Activated naive CD4-positive, alpha-beta T cell (primary cell): ENCODE data around the gene G6PD.
A peak's percentile ranks its signal among the peaks of the same experiment; 100 is the strongest.
"Not testable (repeated sequence)": the region's sequence is repeated elsewhere in the genome, so short reads cannot be mapped to it uniquely, and the experiment has no call there.

Experiments used
- DNase-seq, 4 experiments: peaks; one replicate each; lab custom pipeline; 2025; lab: John Stamatoyannopoulos, UW

Gene G6PD

DNA sequence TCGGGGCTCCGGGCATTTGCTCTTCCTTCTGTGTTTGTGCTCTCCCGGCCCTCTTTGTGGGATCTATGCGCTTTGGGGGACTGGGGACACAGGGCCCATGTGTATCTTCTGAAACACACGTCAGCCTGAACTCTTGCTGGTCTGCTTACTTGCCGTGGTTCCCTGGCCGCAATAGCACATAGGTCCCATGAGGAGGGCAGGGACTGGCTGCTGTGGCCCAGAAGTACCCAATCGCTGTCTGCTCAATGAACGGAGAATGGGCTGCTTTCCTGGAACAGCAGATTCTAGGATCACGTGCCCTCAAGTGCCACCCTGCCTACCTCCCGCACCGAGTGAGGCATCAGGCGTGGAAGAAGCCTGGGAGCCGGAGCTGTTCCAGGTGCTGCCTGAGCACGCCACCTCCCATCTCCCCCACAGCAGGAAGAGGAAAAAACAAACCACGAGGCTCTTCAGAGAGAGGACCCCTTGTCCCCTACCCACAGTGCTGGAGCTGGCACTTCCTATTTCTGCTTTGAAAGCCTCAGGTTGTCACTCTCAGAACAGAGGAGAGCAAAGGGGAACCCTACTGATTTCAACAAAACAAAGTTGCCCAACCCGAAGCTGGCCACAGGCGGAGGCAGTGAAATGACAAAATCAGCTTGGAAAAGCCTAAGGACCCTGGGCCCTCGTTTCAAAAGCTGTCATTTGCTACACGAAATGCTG, 3.8 kb downstream of the G6PD start:
- DNase-seq = no peak

DNA sequence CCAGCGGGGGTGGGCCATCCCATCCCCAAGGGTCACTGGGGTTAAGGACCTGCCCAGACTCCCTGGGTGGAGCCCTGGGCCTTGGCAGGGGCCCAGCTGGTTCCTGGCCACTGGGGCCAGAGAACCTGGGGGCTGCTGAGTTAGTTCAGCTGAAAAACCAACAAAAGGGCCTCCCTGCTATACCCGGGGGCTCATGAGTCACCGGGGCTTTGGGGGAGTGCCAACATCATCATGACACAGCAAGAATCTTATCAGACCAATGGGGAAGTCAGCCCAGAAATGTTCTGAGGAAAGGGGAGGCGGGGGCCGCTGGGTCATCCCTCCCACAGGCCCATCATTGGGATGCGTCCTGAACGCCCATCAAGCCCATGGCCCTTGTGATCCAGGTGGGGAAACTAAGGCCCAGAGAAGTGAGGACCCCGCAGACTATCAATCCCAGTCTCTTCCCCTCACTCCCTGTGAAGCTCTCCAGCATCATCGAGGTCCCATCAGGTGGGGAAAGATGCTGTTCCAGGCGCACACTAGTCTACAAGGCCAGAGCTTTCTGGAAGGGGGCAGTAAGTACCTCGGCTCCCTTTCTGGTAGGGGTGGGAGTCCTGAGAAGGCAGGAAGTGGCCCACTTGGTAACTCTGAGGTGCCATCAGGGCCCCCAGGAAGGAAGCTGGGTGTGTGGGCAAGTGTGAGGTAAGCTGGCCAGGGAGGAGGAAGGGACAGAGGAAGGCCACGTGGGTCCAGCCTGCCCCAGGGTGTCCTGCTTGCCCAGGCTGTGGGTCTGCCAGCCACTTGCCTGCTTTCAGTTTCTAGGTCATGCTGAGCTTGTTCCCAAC, 4.5 kb downstream of the G6PD start:
- DNase-seq = no peak

DNA sequence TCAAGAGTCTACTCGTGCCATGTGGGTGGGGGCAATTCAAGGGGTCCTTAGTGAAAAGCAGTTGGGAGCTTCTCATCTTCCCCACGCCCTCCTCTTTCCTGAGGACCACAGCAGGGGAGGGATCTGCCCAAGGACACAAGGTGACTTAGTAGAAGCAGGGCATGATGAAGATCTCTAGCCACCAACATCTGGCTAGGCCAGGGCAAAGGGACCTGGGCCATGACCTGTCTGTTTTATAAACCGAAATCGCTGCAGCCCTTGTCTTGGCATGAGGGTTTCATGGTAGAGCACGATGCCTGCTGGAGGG, 5.1 kb downstream of the G6PD start:
- DNase-seq = no peak

DNA sequence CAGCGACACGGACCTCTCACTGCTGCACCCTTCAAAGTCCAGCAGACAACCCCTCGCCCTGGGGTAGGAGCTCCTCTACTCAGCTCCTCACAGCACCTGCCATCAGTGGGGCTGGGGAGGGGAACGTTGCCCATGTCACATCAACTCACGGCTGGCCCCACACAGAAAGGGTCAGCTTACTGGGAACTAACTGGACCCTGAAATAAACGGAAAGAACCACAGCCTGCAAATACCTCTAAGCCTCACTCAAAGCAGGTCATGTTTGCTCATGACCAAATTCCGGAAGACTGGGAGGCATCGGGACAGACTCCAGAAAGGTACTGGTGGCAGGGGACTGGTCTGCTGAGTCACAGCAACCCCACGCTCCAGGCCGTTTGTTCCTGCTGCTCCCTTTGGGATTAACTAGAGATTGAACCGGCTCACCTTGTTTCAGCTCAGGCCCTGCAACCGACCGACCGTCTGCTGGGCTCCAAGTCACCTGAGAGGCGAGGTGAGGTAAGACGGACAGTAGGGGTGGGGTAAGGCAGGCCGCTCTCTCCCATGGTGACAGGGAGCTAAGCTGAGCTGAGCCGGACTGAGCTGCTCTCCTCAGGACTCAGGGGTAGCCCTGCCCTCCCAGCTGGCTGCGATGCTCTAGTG, 5.6 kb downstream of the G6PD start:
- no peak for DNase-seq

DNA sequence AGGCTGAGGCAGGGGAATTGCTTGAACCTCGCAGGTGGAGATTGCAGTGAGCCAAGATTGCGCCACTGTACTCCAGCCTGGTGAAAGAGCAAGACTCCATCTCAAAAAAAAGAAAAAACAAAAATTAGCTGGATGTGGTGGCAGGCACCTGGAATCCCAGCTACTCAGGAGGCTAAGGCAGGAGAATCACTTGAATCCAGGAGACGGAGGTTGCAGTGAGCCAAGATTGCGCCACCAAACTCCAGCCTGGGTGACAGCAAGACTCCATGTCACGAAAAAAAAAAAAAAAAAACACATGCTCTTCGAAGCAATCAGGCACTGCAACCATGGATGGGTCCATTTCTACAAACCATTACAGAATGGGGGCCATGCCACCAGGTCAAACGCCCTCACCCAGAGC, 6.3 kb downstream of the G6PD start:
- DNase-seq = not testable (repeated sequence)

DNA sequence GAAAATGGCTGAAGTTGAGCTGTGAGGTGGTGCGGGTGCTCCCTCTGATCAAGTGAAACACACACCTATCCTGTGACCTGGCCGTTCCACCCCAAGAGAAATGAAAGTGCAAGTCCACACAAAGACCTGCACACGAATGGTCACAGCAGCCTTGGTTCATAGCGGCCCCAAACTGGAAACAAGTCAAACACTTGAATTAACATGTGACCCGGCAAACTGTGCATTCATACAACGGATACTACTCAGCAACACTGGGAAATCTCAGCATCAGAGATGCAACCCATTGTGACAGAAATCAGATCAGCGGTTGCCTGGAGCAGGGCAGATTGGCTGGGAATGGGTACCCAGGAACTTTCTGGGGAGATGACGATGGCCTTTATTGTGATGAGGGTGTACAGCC, 7.6 kb downstream of the G6PD start:
- DNase-seq = no peak

DNA sequence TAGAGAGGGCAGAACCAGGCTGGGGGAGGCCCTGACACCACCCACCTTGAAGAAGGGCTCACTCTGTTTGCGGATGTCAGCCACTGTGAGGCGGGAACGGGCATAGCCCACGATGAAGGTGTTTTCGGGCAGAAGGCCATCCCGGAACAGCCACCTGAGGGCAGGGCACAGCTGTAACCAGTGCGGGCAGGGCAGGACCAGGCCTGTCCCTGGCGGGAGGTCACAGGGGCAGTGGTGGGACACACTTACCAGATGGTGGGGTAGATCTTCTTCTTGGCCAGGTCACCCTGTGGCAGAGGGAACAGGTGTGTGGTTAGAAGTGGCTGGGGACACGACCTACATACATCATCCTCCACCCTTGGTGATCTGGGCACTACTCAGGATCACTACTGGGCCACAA, 10.8 kb downstream of the G6PD start:
- no peak for DNase-seq

DNA sequence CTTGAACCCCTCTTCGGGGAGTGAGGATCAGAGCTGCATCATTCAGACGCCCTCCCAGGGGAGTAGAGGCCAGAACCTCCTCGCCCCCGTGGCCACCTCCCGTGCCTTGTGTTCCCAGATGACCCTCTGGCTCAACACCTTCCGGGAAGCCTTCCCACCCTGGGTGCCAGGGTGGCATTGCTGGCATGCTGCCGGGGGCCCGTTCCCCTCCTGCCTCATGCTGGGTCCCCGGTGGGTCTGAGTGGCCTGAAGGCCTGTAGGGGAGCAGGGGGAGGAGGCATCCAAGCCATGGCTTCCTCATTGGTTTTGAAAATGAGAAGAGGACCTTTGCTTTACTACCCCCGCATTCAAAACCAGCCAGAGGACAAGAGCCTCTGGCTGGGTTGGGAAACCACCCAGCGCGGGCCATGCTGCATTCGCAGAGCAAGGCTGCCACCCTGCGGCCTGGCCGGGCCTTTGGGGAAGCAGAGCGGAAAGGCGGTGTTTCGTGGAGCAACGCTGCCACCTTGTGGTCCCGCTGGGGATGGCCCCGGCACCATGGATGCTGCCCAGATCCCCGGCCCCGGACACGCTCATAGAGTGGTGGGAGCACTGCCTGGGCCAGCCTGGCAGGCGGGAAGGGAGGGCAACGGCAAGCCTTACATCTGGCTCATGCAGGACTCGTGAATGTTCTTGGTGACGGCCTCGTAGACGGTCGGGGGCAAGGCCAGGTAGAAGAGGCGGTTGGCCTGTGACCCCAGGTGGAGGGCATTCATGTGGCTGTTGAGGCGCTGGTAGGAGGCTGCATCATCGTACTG, 11.9 kb downstream of the G6PD start:
- DNase-seq = peak; percentile 56 to 93 (median 83)

DNA sequence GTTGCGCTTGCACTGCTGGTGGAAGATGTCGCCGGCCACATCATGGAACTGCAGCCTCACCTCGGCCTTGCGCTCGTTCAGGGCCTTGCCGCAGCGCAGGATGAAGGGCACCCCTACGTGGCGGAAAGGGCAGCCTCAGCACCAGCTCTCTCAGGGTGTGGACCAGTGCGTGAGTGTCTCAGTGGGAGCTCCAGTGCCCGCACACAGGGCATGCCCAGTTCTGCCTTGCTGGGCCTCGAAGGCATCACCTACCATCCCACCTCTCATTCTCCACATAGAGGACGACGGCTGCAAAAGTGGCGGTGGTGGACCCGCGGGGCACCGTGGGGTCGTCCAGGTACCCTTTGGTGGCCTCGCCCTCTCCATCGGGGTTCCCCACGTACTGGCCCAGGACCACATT, 14.0 kb downstream of the G6PD start:
- DNase-seq = no peak

DNA sequence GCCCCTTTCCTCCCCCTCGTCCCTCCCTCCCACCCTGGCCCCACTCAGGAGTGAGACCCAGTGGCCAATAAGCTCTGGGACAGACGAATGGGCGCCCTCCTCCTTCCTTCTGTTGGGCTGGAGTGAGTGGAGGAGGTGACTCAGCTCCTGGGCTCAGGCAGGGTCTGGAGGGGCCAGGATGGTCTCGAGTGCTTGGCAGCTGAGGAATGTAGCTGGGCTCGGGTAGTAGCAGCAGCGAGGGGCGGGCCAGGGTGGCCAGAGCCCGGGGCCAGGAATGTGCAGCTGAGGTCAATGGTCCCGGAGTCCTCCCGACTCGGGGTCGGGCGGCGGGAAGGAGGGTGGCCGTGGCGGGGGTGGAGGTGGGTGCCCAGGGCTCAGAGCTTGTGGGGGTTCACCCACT, 15.0 kb downstream of the G6PD start:
- no peak for DNase-seq

DNA sequence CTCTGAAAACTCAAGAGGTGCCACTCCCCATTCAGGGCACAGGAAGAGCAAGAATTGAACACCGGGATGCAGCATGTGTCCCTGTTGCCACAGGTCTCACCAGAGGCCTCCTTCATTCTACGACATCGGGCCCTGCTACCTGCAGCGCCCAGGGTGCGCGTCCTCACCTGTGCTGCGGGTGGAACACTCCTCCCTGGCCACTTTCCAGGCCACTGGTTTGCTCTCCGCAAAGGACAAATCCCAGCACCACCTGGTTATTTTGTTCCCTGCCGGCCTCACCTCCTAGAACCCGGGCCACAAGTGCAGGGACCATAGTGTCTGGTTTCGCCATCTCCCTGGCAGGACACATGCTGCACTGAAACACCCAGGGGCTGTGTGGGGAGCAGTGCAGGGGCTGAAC, 16.4 kb downstream of the G6PD start:
- no peak for DNase-seq

DNA sequence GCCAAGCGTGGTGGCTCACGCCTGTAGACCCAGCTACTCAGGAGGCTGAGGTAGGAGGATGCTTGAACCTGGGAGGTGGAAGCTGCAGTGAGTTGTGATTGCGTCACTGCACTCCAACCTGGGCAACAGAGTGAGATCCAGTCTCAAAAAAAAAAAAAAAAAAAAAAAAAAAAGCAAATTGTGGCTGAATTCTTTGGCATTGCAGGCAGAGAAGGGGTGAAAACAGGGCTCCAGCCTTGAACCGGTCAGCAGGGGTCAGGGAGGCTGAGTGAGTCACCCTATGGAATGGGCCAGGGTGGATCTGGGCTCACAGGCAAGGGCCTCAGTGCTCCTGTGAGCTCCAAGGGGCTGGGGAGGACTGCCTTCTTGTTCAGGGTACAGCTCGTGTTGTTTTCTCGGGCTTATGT, 17.4 kb downstream of the G6PD start:
- no peak for DNase-seq

DNA sequence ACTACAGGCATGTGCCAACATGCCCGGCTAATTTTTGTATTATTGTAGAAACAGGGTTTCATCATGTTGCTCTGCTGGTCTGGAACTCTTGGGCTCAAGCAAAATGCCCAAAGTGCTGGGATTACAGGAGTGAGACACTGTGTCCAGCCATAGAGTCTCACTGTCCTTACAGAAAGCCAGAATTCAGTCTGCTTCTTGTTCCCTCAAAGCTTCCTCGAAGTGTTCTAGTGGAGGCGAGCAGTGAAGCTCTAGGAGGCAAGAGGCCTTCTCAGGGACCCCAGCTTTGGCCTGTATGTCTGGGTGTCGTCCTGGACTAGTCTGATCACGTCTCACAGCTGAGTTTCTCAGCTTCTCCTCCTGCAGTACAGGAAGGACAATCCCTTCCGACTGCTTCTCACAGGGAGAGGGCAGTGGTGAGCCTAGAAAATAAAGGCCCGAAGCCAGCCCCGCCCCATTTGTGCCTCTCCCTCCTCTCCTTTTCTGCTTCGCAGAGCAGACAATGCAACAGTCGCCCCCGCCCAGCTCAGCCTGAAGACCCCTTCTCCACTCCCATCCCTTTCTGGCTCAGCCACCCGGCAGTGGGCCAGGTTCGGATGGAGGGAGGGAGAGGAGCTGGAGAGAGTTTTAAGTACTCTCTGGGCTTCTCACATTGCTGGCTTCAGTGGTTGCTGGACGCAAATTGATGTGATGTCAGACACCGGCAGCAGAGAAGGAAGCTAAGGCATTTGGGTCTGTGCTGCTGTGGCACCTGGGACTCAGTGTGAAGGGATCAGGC, 19.6 kb downstream of the G6PD start:
- DNase-seq = peak in 1 of 4 experiments; percentile 30

DNA sequence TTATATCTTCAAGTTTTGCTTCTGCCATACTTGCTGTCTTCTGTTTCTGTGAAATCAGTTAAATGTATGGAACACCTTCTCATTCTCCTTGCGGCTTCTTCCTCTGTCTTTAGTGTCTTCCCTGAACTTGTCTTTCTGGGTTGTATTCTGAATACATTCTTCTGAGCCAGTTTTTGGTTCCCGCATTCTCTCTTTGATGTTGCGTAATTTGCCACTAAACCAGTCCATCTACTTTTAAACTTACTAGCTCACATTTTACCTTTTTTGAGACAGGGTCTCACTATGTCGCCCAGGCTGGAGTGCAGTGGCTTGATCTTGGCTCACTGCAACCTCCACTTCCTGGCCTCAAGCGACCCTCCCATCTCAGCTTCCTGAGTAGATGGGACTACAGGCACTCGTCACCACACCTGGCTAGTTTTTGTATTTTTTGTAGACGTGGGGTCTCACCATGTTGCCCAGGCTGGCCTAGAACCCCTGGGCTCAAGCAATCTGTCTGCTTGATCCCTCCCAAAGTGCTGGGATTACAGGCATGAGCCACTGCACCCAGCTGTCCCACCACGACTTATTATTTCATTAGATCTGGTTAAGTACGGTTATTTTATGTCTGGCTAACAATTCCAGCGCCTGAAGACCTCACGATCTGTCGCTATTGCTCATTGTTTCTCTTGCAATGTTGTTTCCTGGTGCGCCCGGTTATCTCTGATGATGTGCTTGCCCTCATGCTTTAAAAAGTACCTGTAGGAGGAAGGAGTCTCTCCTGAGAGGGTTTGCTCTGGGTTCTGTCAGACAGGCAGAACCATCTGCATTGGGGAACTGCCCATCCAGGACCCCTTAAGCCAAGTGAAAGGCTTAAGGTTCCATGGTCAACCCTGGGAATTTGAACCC, 20.8 kb downstream of the G6PD start:
- DNase-seq = no peak

DNA sequence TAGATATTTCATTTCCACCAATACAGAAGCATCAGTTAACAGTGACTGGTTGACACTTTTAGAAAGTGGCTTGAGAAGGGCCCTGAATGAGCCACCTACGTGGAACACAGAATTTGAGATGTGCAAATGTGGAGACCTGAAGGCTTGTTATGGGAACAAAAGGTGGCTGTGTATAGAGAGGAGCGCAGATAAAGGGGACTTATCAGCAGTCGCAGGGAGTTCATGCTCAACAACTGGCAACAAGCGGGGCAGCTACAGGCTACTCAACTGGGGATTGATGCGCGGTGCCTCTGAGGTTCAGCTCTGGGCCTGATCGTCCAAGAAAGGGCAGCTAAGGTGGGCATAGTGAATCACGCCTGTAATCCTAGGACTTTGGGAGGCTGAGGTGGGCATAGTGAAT, 27.3 kb downstream of the G6PD start:
- DNase-seq = no peak

DNA sequence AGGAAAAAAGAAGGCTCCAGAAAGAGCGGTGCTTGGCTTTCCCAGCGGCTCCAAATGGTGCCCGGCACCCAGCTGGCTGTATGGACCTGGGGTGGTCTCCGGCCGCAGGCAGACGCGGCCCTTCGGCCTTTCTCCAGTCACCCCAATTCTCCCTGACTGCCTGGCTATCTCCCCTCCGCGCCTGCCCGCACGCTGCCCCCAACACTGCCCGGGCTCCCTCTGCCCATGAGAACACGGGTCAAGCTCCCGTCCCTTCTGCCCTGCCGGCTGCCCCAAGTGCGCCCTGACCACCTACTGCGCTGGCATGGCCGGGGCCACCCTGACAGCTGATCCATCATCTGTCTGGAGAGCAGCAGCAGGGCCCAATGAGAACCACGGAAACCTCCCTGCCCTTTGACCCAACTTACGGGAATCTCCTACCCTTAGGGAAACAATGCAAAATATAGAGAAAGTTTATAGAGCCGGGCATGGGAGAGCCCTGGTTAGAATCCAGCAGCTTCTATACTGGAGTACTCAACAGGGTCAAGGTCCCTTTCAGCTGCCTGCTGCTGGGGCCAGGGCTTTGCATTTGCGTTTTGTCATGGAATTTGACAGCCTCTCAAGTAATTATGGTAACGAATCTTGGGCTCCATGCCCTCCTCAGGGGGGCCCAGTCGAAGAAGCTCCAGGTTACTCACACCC, 29.4 kb downstream of the G6PD start:
- DNase-seq = no peak

DNA sequence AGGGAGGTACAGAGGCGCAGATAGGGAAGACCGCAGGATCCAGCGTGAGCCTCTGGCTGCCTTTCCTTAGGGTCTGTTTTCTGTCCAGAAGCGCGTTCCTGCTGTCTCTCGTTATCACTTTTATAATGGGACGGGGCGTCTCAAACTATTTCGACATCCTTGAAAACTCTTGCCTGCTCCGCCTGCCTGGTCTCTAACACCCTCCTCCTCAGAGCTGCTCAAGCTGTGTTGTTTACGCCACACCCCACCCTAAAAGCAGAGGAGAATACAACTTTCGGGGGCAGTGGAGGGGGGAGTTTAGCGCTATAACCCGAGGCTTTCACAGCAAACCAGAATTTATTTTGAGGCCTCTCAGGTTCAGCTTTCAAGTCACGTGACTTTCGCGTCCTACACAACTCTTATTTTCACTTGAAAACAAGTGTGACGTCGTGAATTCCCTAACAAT, 30.0 kb downstream of the G6PD start:
- DNase-seq = no peak

DNA sequence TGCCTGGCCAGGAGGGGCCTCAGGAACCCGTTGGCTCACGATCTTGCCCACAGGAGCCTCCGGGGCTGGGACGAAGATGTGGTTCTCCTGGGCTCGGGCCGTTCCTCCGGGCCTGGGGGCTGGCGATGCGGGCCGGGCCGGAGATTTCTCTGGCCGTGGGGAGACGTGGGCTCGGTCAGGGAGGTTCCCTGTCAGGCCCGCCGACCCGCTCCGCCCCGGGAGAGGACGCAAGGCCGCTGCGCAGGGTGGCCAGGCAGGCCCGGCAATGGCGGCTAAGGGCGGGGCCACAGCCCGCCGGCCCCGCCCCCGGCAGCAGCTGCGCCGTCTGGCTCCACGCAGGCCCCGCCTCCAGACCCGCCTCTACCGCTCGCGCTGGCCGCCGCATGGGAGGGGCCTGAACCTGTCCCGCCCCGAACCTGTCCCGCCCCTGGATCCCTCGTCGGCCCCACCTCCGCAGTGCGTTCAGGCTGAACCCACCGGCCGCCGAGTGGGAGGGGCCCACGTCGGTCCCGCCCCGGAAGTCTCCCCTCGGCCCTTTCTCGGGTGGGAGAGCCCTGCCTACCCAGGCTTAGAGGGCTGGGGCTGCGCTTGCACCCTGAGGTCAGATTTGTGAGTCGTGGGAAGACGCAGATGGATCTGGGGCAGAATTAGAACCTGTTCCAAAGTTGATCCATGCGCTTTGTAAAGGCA, 30.5 kb downstream of the G6PD start, which contains the start of gene FAM3A:
FAM3A (minus strand) TSS at position 267 of the 690 bp plus-strand sequence. CDS start 460 bp downstream, outside the sequence.
- DNase-seq = peak; percentile 63 to 90 (median 78)
